NCI-H2196 treated with DMSO at 0.1 percent for 48 hours (cell line): ENCODE measurements around the gene ZNF644.

Experiments used
- DNase-seq: peaks from one replicate; lab custom pipeline; 2025; ENCODE audit not compliant: unreplicated experiment; lab: John Stamatoyannopoulos, UW

ZNF644 gene

DNA sequence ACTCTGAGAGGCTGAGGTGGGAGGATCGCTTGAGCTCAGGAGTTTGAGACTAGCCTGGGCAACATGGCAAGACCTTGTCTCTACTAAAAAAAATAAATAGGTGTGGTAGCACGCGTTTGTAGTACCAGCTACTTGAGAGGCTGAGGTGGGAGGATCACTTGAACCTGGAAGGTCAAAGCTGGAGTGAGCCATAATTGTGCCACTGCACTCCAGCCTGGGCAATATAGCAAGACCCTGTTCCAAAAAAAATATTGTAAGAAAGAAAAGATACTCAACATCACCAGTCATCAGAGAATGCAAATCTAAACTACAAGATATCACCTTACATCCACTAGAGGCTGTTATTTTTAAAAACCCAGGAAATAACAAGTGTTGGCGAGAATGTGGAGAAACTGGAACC lies 32.5 kb downstream of the ZNF644 start:
- no peak for DNase-seq

GRCh38 chr1:90987841-90988240 lies 34.0 kb downstream of the ZNF644 start:
- no peak for DNase-seq

DNA sequence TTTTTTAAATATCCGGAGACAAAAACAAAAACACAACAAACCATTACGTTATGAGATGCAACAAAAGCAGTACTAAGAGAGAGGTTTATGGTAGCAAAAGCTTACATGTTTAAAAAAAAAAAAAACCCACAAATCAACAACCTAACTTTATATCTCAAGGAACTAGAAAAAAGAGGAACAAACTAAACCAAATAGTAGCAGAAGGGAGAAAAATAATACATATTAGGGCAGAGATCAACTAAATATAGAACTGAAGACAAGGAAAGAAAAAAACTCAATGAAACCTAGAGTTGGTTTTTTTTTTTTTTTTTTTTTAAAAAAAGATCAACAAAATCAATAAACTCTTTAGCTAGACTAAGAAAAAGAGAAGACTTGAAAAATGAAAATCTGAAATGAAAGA lies 34.9 kb downstream of the ZNF644 start:
- DNase-seq = no peak

DNA sequence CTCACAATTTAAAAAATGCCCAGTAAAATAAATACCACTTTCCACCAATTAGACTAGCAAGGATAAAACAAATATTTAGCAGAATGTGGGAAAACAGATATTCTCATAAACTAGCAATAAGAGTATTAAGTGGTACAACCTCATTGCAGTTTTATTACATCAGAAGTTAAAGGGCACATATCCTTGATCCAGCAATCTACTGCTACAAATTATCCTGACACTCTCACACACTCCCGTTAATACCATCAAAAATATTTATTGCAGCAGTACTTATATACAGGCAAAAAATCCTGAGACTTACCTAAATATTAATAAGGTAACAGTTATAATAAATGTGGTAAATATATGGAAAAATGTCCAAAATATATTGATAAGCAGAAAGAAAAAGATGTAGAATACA lies 44.3 kb downstream of the ZNF644 start:
- DNase-seq = no peak

GRCh38 chr1:90973897-90974798 lies 47.7 kb downstream of the ZNF644 start:
- no peak for DNase-seq

DNA sequence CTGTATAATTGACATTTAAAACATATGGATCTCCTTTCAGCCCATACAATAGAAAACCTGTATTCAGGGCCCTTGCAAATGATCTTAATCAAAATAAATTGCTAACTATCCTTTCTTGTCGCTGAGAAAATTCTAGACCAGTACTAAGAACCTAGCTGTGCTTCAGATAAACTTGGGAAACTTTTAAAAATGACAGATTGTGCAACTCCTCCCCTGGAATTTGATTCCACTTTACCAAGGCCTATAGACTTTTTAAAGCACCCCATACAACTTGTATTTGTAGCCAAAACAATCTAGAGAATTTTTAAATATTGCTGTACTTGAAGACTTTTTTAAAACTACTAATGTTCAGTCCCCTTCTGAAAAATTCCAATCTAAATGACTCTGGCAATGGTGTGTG lies 51.6 kb downstream of the ZNF644 start:
- no peak for DNase-seq

DNA sequence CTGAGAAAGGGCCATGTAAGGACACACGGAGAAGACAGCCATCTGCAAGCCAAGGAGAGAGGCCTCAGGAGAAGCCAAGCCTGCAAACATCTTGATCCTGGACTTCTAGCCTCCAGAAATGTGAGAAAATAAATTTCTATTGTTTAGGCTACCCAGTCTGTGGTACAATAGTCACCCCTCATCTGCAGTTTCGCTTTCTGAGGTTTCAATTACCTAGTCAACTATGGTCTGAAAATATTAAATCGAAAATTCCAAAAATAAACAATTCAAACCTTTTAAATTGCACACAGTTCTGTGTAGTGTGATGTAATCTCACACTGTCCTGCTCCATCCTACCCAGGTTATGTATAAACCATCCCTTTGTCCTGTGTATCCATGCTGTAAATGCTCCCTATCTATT lies 52.6 kb downstream of the ZNF644 start:
- no peak for DNase-seq

DNA sequence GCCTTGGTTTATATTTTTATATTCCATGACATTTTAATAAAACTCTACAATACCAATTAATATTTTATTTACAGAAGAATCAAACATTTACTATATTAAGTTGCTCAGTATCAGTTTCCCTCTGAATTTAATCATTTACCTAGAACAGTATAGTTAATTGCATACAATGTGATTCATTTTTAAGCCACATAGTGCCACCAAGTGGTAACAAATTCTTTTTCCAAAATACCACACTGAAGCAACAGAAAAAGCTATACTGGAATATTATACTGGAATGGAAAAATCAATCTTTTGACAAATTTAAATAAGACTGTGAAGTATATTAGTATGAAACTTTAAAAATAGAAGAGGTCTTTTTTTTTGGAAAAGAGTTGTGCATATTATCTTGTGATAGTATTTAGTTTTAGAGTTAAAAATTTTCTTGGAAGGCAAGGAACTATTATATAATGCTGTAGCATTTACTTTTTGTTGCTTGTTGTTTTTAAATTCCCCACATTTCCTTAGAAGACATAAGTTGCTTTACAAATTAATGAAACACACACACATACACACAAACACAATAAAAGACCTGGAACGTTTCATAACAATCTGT lies 57.3 kb downstream of the ZNF644 start:
- no peak for DNase-seq

GRCh38 chr1:90963651-90964050 lies 58.2 kb downstream of the ZNF644 start:
- DNase-seq = no peak

- no peak for DNase-seq
Observed at GRCh38 chr1:90963236-90963635, 58.6 kb downstream of the ZNF644 start.

GRCh38 chr1:90959352-90960206 lies 62.3 kb downstream of the ZNF644 start:
- no peak for DNase-seq

DNA sequence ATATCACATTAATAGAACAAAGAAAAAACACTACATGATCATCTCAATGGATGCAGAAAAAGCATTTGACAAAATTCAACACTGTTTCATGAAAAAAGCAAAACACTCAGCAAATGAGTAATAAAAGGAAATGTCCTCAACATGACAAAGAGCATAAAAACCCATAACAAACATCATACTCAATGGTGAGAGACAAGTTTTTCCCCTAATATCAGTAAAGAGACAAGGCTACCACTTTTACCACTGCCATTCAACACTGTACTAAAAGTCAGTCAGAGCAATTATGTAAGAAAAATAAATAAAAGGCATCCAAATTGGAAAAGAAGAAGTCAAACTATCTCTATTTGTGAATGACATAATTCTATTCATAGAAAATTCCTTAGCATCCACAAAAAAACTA lies 64.3 kb downstream of the ZNF644 start:
- DNase-seq = no peak

DNA sequence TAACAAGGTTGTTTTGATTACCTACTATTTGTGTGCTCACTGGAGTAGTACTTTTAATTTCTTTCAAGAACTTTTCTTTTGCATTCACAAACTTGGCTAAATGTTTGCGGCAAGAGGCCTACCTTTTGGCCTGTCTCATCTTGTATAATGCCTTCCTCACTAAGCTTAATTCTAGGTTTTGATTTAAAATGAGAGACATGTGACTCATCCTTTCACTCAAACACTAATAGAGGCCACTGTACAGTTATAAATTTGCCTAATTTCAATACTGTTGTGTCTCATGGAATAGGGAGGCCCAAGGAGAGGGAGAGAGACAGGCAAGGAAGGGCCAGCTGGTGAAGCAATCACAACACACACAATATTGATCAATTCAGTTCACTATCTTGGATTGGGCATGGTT lies 66.1 kb downstream of the ZNF644 start:
- DNase-seq = no peak

- DNase-seq = no peak
Observed at GRCh38 chr1:90952906-90953305, 68.9 kb downstream of the ZNF644 start.

DNA sequence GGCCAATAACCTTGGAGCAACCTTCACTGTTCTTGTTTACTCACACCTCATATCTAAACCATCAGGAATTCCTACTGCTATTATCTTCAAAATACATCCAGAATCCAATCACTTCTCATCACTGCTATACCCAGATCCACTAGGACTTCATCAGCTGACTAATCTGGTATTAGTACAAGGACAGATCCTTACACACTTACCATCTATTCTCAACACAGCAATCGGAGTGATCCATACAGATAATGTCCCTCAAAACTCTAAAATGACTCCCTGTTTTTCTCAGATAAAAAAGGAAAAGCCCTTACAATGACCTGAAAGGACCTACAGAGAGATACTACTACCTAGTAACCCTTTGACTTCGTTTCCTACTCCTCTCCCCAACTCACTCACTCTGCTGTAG lies 70.8 kb downstream of the ZNF644 start:
- DNase-seq = no peak

- no peak for DNase-seq
Observed at GRCh38 chr1:90948301-90948700, 73.5 kb downstream of the ZNF644 start.

- no peak for DNase-seq
Observed at GRCh38 chr1:90946630-90947029, 75.2 kb downstream of the ZNF644 start.

DNA sequence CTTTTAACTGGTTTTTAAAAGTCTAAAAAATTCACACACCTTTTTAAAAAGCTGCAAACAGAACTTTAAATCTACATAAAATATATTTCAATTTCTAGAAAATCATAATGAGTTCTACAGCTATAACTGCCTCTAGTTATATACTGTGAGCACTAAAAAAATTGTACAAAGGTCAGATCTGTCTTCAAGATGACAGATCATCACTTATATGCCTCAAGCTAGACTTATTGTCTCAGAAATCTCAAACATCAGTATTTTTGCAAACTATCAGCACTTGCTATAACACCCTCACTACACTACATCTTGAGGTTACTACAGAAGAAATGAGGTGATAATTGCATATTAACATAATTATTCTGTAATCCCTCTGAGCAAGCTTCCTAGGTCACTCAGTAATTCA lies 76.5 kb downstream of the ZNF644 start:
- DNase-seq = no peak

DNA sequence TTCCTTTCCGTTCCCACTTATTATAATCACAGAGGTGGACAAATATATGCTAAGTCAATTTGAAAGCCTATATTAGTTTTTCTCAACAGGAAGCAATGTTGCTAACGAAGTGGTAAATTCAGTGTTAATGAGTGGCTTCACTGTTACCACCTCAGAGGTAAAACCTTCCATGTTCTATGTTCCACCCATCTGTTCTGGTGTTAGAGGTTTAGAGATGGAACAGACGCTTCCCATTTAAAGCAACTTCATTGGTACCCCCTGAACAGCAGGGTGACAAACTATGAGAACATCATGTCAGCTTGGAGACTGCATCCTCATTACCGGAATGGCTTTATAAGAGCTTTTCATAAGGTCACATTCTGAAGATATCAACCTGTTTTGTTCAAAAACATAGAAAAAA lies 77.9 kb downstream of the ZNF644 start:
- DNase-seq = no peak

- DNase-seq = no peak
Observed at GRCh38 chr1:90940746-90941145, 81.1 kb downstream of the ZNF644 start.

- no peak for DNase-seq
Observed at GRCh38 chr1:90936731-90937130, 85.1 kb downstream of the ZNF644 start.

DNA sequence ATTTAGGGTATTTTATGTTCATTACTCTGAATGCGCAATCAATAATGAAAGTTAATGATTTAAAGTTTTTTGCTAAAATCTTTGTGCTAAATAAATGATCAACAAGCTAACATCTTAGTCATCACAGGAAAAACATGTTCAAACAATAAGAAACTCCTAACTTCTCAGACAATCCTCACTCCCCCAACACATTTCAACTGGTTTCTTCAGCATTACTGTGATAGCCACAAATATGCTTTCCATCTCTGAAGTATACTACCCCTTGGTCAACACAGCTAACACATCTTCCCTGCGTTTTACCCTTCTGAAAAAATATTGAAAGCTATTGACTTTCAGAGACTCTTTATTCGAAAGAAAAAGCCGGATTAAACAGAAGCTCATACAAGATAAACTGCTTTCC lies 85.8 kb downstream of the ZNF644 start:
- DNase-seq = no peak
